HG03060 (cell line): ENCODE measurements around the gene DQX1.

Experiments used
- ATAC-seq: cut with Tn5 transposase; IDR thresholded peaks from one replicate; pipeline ENCODE4 v1.9.1; 2021; ENCODE audit warnings: low read depth, moderate number of reproducible peaks; ENCODE audit not compliant: unreplicated experiment

Gene DQX1

GRCh38 chr2:74555610-74556103 is 29.6 kb upstream of the DQX1 start:
- no peak for ATAC-seq

- ATAC-seq: no peak
Measured at GRCh38 chr2:74554820-74555531, 28.9 kb upstream of the DQX1 start.

GRCh38 chr2:74553892-74554819 is 28.1 kb upstream of the DQX1 start, which contains the start of the genes DOK1 and LOXL3:
Gene DOK1, plus strand, starts transcription at chr2:74554720. Its CDS starts 35 bp downstream, at chr2:74554755.
Gene LOXL3, minus strand, starts transcription at chr2:74553942. Its CDS starts 1,308 bp downstream, at chr2:74552634.
- no peak for ATAC-seq

GRCh38 chr2:74552914-74553811 is 27.1 kb upstream of the DQX1 start:
- ATAC-seq: no peak

GRCh38 chr2:74551942-74552913 is 26.2 kb upstream of the DQX1 start:
- ATAC-seq: no peak

- ATAC-seq: no peak
Measured at GRCh38 chr2:74551530-74551929, 25.5 kb upstream of the DQX1 start.

GRCh38 chr2:74550231-74550630 is 24.2 kb upstream of the DQX1 start:
- no peak for ATAC-seq

GRCh38 chr2:74548900-74549826 is 23.1 kb upstream of the DQX1 start:
- no peak for ATAC-seq

GRCh38 chr2:74548285-74548899 is 22.4 kb upstream of the DQX1 start:
- ATAC-seq: no peak

- no peak for ATAC-seq
Measured at GRCh38 chr2:74546004-74546403, 20.0 kb upstream of the DQX1 start.

- ATAC-seq: no peak
Measured at GRCh38 chr2:74544634-74545033, 18.6 kb upstream of the DQX1 start.

GRCh38 chr2:74542978-74543377 is 16.9 kb upstream of the DQX1 start:
- no peak for ATAC-seq

- ATAC-seq: no peak
Measured at GRCh38 chr2:74540291-74540690, 14.3 kb upstream of the DQX1 start.

- no peak for ATAC-seq
Measured at GRCh38 chr2:74538881-74539339, 12.9 kb upstream of the DQX1 start.

- ATAC-seq: no peak
Measured at GRCh38 chr2:74537140-74537539, 11.1 kb upstream of the DQX1 start.

- no peak for ATAC-seq
Measured at GRCh38 chr2:74536166-74536950, 10.3 kb upstream of the DQX1 start.

GRCh38 chr2:74535440-74535965 is 9.5 kb upstream of the DQX1 start:
- no peak for ATAC-seq
